T-cell (primary cell): ENCODE measurements around the gene C10orf90. TPM values are rescaled to one million over a fixed set of nuclear protein-coding genes. Genes with fewer than 3 reads are reported as not detected.

Experiments used
- ATAC-seq, 4 experiments: fragments of 200-7000 bp in 3 of 4; fragments of 150-1000 bp in 1 of 4; cut with Tn5 transposase; replicated peaks in 1 of 4; 1 replicate in 3 of 4; 2 replicates in 1 of 4; pipeline ENCODE4 v1.10.0; 2021; ENCODE audit warnings: moderate library complexity in 3 of 4, mild to moderate bottlenecking in 2 of 4, moderate number of reproducible peaks in 1 of 4
- CTCF ChIA-PET, 2 donors: fragments of 300-600 bp; sonication (Branson Sonifier 250); formaldehyde crosslinking; loops; one replicate each; lab custom pipeline; 2022; ENCODE audit warnings: antibody characterized with exemption in 2 of 2; lab: Charles Lee
- POLR2A ChIA-PET, 2 donors: fragments of 300-600 bp; sonication (Branson Sonifier 250); formaldehyde crosslinking; loops; one replicate each; lab custom pipeline; 2022; ENCODE audit warnings: antibody characterized with exemption in 2 of 2; lab: Charles Lee
- DNase-seq, 35 experiments: peaks; one replicate each; pipeline versions ENCODE4 v3.0.0 to v3.0.0-alpha.2; 2013 to 2023
- H3K27ac ChIP-seq: one replicate; pipeline ENCODE4 v1.5.1; 2013; ENCODE audit warnings: low read length
- H3K27me3 ChIP-seq, 2 experiments: replicated peaks in 1 of 2; 1 replicate in 1 of 2; 2 replicates in 1 of 2; pipeline versions ENCODE4 v1.6.1 to v1.7.0; 2013; ENCODE audit warnings: low read length in 1 of 2, mixed read lengths in 1 of 2; ENCODE audit not compliant: control insufficient read depth in 2 of 2, insufficient read depth in 2 of 2; ENCODE audit errors: extremely low read depth in 1 of 2
- H3K36me3 ChIP-seq, 2 donors: 1 replicate in 1 of 2; 2 replicates in 1 of 2; pipeline versions ENCODE4 v1.6.1 to v1.7.0; 2013; ENCODE audit warnings: low read length in 1 of 2; ENCODE audit not compliant: control insufficient read depth in 2 of 2, insufficient read depth in 1 of 2; ENCODE audit errors: extremely low read depth in 1 of 2
- H3K4me1 ChIP-seq, 2 experiments: 1 replicate in 1 of 2; 2 replicates in 1 of 2; pipeline versions ENCODE4 v1.6.1 to v1.7.0; 2013; ENCODE audit warnings: low read length in 2 of 2, mixed read lengths in 1 of 2; ENCODE audit not compliant: insufficient read depth in 2 of 2, control insufficient read depth in 1 of 2; ENCODE audit errors: extremely low read depth in 1 of 2
- H3K4me3 ChIP-seq, 2 donors: 1 replicate in 1 of 2; 2 replicates in 1 of 2; pipeline versions ENCODE4 v1.5.1 to v1.7.0; 2013; ENCODE audit warnings: mild to moderate bottlenecking in 2 of 2, low read length in 1 of 2, moderate library complexity in 1 of 2; ENCODE audit not compliant: control insufficient read depth in 1 of 2; ENCODE audit errors: extremely low read depth in 1 of 2
- H3K9me3 ChIP-seq: 2 replicates; pipeline ENCODE4 v1.7.0; 2013
- H3K27ac Mint-ChIP-seq, 2 donors: one replicate each; pipeline ENCODE4 v1.8.0; 2020 to 2021; ENCODE audit warnings: mild to moderate bottlenecking in 2 of 2, mixed read lengths in 2 of 2
- H3K27me3 Mint-ChIP-seq, 2 donors: one replicate each; pipeline ENCODE4 v1.8.0; 2021 to 2022; ENCODE audit warnings: mixed read lengths in 2 of 2
- H3K36me3 Mint-ChIP-seq: one replicate; pipeline ENCODE4 v1.8.0; 2021; ENCODE audit warnings: mixed read lengths
- H3K4me1 Mint-ChIP-seq, 3 donors: one replicate each; pipeline ENCODE4 v1.8.0; 2020 to 2022; ENCODE audit warnings: mixed read lengths in 3 of 3, mild to moderate bottlenecking in 1 of 3
- H3K4me3 Mint-ChIP-seq, 3 donors: one replicate each; pipeline ENCODE4 v1.8.0; 2020 to 2022; ENCODE audit warnings: mild to moderate bottlenecking in 3 of 3, mixed read lengths in 3 of 3, moderate library complexity in 3 of 3
- H3K9me3 Mint-ChIP-seq, 3 donors: one replicate each; pipeline ENCODE4 v1.8.0; 2020 to 2022; ENCODE audit warnings: mixed read lengths in 3 of 3
- WGBS: methylation state at CpG from one replicate; pipeline ENCODE4 v1.1.5; 2013; ENCODE audit warnings: missing lambda C conversion rate; ENCODE audit not compliant: insufficient coverage; 5-methylcytosine and 5-hydroxymethylcytosine counted together
- total RNA-seq, 35 experiments: library from RNA in 6 of 35; stranded (reverse) in 6 of 35; fragments of 120-200 nt in 1 of 35; gene quantifications; one replicate each; pipeline versions ENCODE4 v1.2.1 to v1.2.4 and lab custom pipeline; 2013 to 2026

C10orf90 gene
- total RNA-seq, 5 donors from 2014 or later (not counting 1 experiment from before 2014, with no cell fraction given) = not detected

GRCh38 chr10:126544565-126544964 lies 125.9 kb downstream of the C10orf90 start:
- CTCF ChIA-PET = no interaction called here
- Histone ChIP-seq H3K4me1 (no peaks in the 10 kb centered on the region), H3K36me3 (no peaks in the 10 kb centered on the region), H3K4me3 (no peak overlapping the region), H3K9me3 (no peaks in the 10 kb centered on the region), H3K27me3 (no peaks in the 10 kb centered on the region), H3K27ac (no peak overlapping the region)
- H3K27me3 Mint-ChIP-seq = no peaks in the 10 kb centered on the region
- no peak overlapping the region for H3K4me3 Mint-ChIP-seq
- POLR2A ChIA-PET = no interaction called here
- no peak for ATAC-seq
- no peaks in the 10 kb centered on the region for H3K4me1 Mint-ChIP-seq
- DNase-seq = no peak
- WGBS = 40% methylated on average over 1 of the region's 3 CpGs
- H3K27ac Mint-ChIP-seq = no peak overlapping the region
- H3K9me3 Mint-ChIP-seq = peaks cover 0 to 3% (median 0%) of the 10 kb centered on the region in 3 donors
- H3K36me3 Mint-ChIP-seq = no peaks in the 10 kb centered on the region

GRCh38 chr10:126538439-126539135 lies 131.9 kb downstream of the C10orf90 start:
- peaks cover 0 to 3% (median 3%) of the 10 kb centered on the region in 3 donors for H3K9me3 Mint-ChIP-seq
- Histone ChIP-seq H3K27ac (no peak overlapping the region), H3K4me3 (no peak overlapping the region), H3K27me3 (no peaks in the 10 kb centered on the region), H3K36me3 (no peaks in the 10 kb centered on the region), H3K9me3 (no peaks in the 10 kb centered on the region), H3K4me1 (no peaks in the 10 kb centered on the region)
- WGBS = 100% methylated on average over 1 of the region's 5 CpGs
- H3K36me3 Mint-ChIP-seq = no peaks in the 10 kb centered on the region
- ATAC-seq = no peak
- no peaks in the 10 kb centered on the region for H3K27me3 Mint-ChIP-seq
- no peak overlapping the region for H3K27ac Mint-ChIP-seq
- H3K4me1 Mint-ChIP-seq = no peaks in the 10 kb centered on the region
- DNase-seq = no peak
- no peak overlapping the region for H3K4me3 Mint-ChIP-seq
- ChIA-PET POLR2A (no interaction called here), CTCF (no interaction called here)

- Histone ChIP-seq H3K4me1 (no peaks in the 10 kb centered on the region), H3K4me3 (no peak overlapping the region), H3K9me3 (no peaks in the 10 kb centered on the region), H3K27ac (no peak overlapping the region), H3K27me3 (no peaks in the 10 kb centered on the region), H3K36me3 (no peaks in the 10 kb centered on the region)
- H3K4me1 Mint-ChIP-seq = no peaks in the 10 kb centered on the region
- H3K9me3 Mint-ChIP-seq = peaks cover 0 to 3% (median 0%) of the 10 kb centered on the region in 3 donors
- no peaks in the 10 kb centered on the region for H3K27me3 Mint-ChIP-seq
- WGBS = 80% methylated on average over 1 of the region's 3 CpGs
- no peak for ATAC-seq
- ChIA-PET CTCF (no interaction called here), POLR2A (no interaction called here)
- H3K27ac Mint-ChIP-seq = no peak overlapping the region
- no peak for DNase-seq
- H3K36me3 Mint-ChIP-seq = no peaks in the 10 kb centered on the region
- no peak overlapping the region for H3K4me3 Mint-ChIP-seq
Observed at GRCh38 chr10:126536656-126537055, 133.8 kb downstream of the C10orf90 start.

GRCh38 chr10:126536148-126536547 lies 134.3 kb downstream of the C10orf90 start:
- 98% methylated on average over 6 of the region's 10 CpGs for WGBS
- Histone ChIP-seq H3K9me3 (no peaks in the 10 kb centered on the region), H3K27me3 (no peaks in the 10 kb centered on the region), H3K27ac (no peak overlapping the region), H3K4me1 (no peaks in the 10 kb centered on the region), H3K4me3 (no peak overlapping the region), H3K36me3 (no peaks in the 10 kb centered on the region)
- ATAC-seq (no peak), DNase-seq (no peak)
- no peaks in the 10 kb centered on the region for H3K27me3 Mint-ChIP-seq
- H3K36me3 Mint-ChIP-seq = no peaks in the 10 kb centered on the region
- H3K27ac Mint-ChIP-seq = no peak overlapping the region
- H3K4me1 Mint-ChIP-seq = no peaks in the 10 kb centered on the region
- ChIA-PET CTCF (no interaction called here), POLR2A (no interaction called here)
- peaks cover 0 to 3% (median 0%) of the 10 kb centered on the region in 3 donors for H3K9me3 Mint-ChIP-seq
- H3K4me3 Mint-ChIP-seq = no peak overlapping the region

- Histone ChIP-seq H3K4me3 (no peak overlapping the region), H3K9me3 (no peaks in the 10 kb centered on the region), H3K27me3 (no peaks in the 10 kb centered on the region), H3K36me3 (no peaks in the 10 kb centered on the region), H3K27ac (no peak overlapping the region), H3K4me1 (no peaks in the 10 kb centered on the region)
- H3K9me3 Mint-ChIP-seq = peaks cover 0 to 3% (median 0%) of the 10 kb centered on the region in 3 donors
- ATAC-seq (no peak), DNase-seq (no peak)
- H3K27me3 Mint-ChIP-seq = peaks cover 0 to 3% of the 10 kb centered on the region in 2 donors
- WGBS = 100% methylated on average over 2 of the region's 5 CpGs
- H3K4me3 Mint-ChIP-seq = no peak overlapping the region
- POLR2A ChIA-PET = no interaction called here
- H3K4me1 Mint-ChIP-seq = no peaks in the 10 kb centered on the region
- CTCF ChIA-PET = no interaction called here
- no peaks in the 10 kb centered on the region for H3K36me3 Mint-ChIP-seq
- H3K27ac Mint-ChIP-seq = no peak overlapping the region
Observed at GRCh38 chr10:126533644-126534043, 136.8 kb downstream of the C10orf90 start.

- Mint-ChIP-seq H3K27me3 (peaks cover 0 to 3% of the 10 kb centered on the region in 2 donors), H3K36me3 (no peaks in the 10 kb centered on the region)
- 75% methylated on average over 7 of the region's 8 CpGs for WGBS
Observed at GRCh38 chr10:126528315-126528835, 142.1 kb downstream of the C10orf90 start.

More at GRCh38 chr10:126528315-126528835, 142.1 kb downstream of the C10orf90 start:
- H3K9me3 ChIP-seq = no peaks in the 10 kb centered on the region
- no peak for ATAC-seq
- H3K4me3 Mint-ChIP-seq = no peak overlapping the region
- POLR2A ChIA-PET = no interaction called here
- H3K27ac Mint-ChIP-seq = no peak overlapping the region
- H3K4me3 ChIP-seq = no peak overlapping the region
- no peaks in the 10 kb centered on the region for H3K9me3 Mint-ChIP-seq
- H3K36me3 ChIP-seq = no peaks in the 10 kb centered on the region
- no peaks in the 10 kb centered on the region for H3K4me1 ChIP-seq
- CTCF ChIA-PET = no interaction called here
- no peak overlapping the region for H3K27ac ChIP-seq
- DNase-seq = no peak
- H3K27me3 ChIP-seq = peaks cover 0 to 7% of the 10 kb centered on the region in 2 experiments
- H3K4me1 Mint-ChIP-seq = no peaks in the 10 kb centered on the region
